GM18519 (cell line): ENCODE measurements around the gene PRADC1.
"Not testable (repeated sequence)": the region's sequence is repeated elsewhere in the genome, so short reads cannot be mapped to it uniquely, and the experiment has no call there.

Experiments used
- ATAC-seq: cut with Tn5 transposase; IDR thresholded peaks from one replicate; pipeline ENCODE4 v1.9.1; 2021; ENCODE audit warnings: mild to moderate bottlenecking, moderate library complexity; ENCODE audit not compliant: unreplicated experiment, low FRiP score

The PRADC1 gene

GRCh38 chr2:73210019-73210418 is 23.0 kb downstream of the PRADC1 start:
- no peak for ATAC-seq

- ATAC-seq: no peak
Measured at GRCh38 chr2:73208258-73208657, 24.8 kb downstream of the PRADC1 start.

GRCh38 chr2:73205611-73206010 is 27.4 kb downstream of the PRADC1 start:
- no peak for ATAC-seq

- no peak for ATAC-seq
Measured at GRCh38 chr2:73203055-73203681, 29.9 kb downstream of the PRADC1 start.

GRCh38 chr2:73202156-73203054 is 30.6 kb downstream of the PRADC1 start, which contains the start of gene NOTO:
Gene NOTO, plus strand, starts transcription at chr2:73202574. Its CDS starts 93 bp downstream, at chr2:73202667.
- ATAC-seq: no peak

- ATAC-seq: not testable (repeated sequence)
Measured at GRCh38 chr2:73200281-73200680, 32.8 kb downstream of the PRADC1 start.

- ATAC-seq: no peak
Measured at GRCh38 chr2:73197579-73197978, 35.5 kb downstream of the PRADC1 start.

GRCh38 chr2:73187549-73187948 is 45.5 kb downstream of the PRADC1 start:
- ATAC-seq: no peak

GRCh38 chr2:73185965-73186364 is 47.1 kb downstream of the PRADC1 start:
- ATAC-seq: no peak
